Astrocyte (in vitro differentiated cells and primary cell): Measurements from ENCODE around the gene THADA. TPM values are rescaled to one million over a fixed set of nuclear protein-coding genes. Genes with fewer than 3 reads are reported as not detected.

Source experiments
- DNase-seq: peaks from one replicate; pipeline ENCODE4 v3.0.0-alpha.2; 2010; ENCODE audit warnings: low read depth
- FAIRE-seq: peaks from 2 replicates; lab custom pipeline; 2011; peaks lifted over from hg19 to GRCh38; lab: Jason Lieb, UNC
- H2AFZ ChIP-seq: 2 replicates; pipeline ENCODE4 v1.6.0; 2012; ENCODE audit warnings: low read depth, low read length, inconsistent platforms
- H3K27ac ChIP-seq: 2 replicates; pipeline ENCODE4 v1.5.1; 2011; ENCODE audit warnings: low read depth, low read length, inconsistent platforms
- H3K27me3 ChIP-seq: 2 replicates; pipeline ENCODE4 v1.6.0; 2011; ENCODE audit warnings: low read length, inconsistent platforms; ENCODE audit not compliant: insufficient read depth
- H3K36me3 ChIP-seq: 2 replicates; pipeline ENCODE4 v1.5.1; 2011; ENCODE audit warnings: low read length, inconsistent platforms; ENCODE audit not compliant: insufficient read depth
- H3K4me1 ChIP-seq: 2 replicates; pipeline ENCODE4 v1.5.1; 2011; ENCODE audit warnings: low read length, inconsistent platforms; ENCODE audit not compliant: insufficient read depth
- H3K4me2 ChIP-seq: 2 replicates; pipeline ENCODE4 v1.6.0; 2012; ENCODE audit warnings: low read length, inconsistent platforms
- H3K4me3 ChIP-seq: 2 replicates; pipeline ENCODE4 v1.5.1; 2011; ENCODE audit warnings: low read depth, mild to moderate bottlenecking, low read length, inconsistent platforms; ENCODE audit not compliant: insufficient read depth
- H3K79me2 ChIP-seq: 2 replicates; pipeline ENCODE4 v1.6.0; 2012; ENCODE audit warnings: mild to moderate bottlenecking, low read length, inconsistent platforms; ENCODE audit not compliant: insufficient read depth
- H3K9ac ChIP-seq: 2 replicates; pipeline ENCODE4 v1.6.0; 2012; ENCODE audit warnings: mild to moderate bottlenecking, low read length, inconsistent platforms
- H3K9me3 ChIP-seq: 2 replicates; pipeline ENCODE4 v1.5.1; 2012; ENCODE audit warnings: low read depth, mild to moderate bottlenecking, low read length, inconsistent platforms; ENCODE audit not compliant: insufficient read depth
- H4K20me1 ChIP-seq: 2 replicates; pipeline ENCODE4 v1.6.0; 2012; ENCODE audit warnings: low read length, inconsistent platforms; ENCODE audit not compliant: insufficient read depth
- H3K27ac Mint-ChIP-seq: one replicate; pipeline ENCODE4 v1.8.0; 2021; ENCODE audit warnings: mild to moderate bottlenecking, mixed read lengths; ENCODE audit not compliant: unreplicated experiment
- H3K27me3 Mint-ChIP-seq: one replicate; pipeline ENCODE4 v1.8.0; 2021; ENCODE audit warnings: low read depth, mixed read lengths; ENCODE audit not compliant: unreplicated experiment
- H3K36me3 Mint-ChIP-seq: one replicate; pipeline ENCODE4 v1.8.0; 2021; ENCODE audit warnings: low read depth, mixed read lengths; ENCODE audit not compliant: unreplicated experiment
- H3K4me1 Mint-ChIP-seq: one replicate; pipeline ENCODE4 v1.8.0; 2021; ENCODE audit warnings: low read depth, mixed read lengths; ENCODE audit not compliant: unreplicated experiment
- H3K4me3 Mint-ChIP-seq: one replicate; pipeline ENCODE4 v1.8.0; 2021; ENCODE audit warnings: mild to moderate bottlenecking, moderate library complexity, mixed read lengths; ENCODE audit not compliant: unreplicated experiment
- H3K9me3 Mint-ChIP-seq: one replicate; pipeline ENCODE4 v1.8.0; 2021; ENCODE audit warnings: mild to moderate bottlenecking, mixed read lengths; ENCODE audit not compliant: unreplicated experiment
- CTCF ChIP-seq: IDR thresholded peaks from 2 replicates; pipeline ENCODE4 v1.5.1; 2011; ENCODE audit warnings: low read depth, mild to moderate bottlenecking, inconsistent platforms, low read length, moderate library complexity; ENCODE audit not compliant: insufficient read depth
- EZH2 ChIP-seq: IDR thresholded peaks from 2 replicates; pipeline ENCODE4 v1.6.1; 2012; ENCODE audit warnings: mild to moderate bottlenecking, low read length, inconsistent platforms; ENCODE audit not compliant: insufficient read depth
- total RNA-seq: library from RNA; stranded (reverse); gene quantifications from 2 replicates; pipeline ENCODE4 v1.2.1, GENCODE V29; 2021

The THADA gene
- total RNA-seq, 1 donor from 2014 or later: 16.2 TPM

GRCh38 chr2:43196768-43197587, 398.9 kb downstream of the THADA start:
- Histone ChIP-seq H3K4me2 (no peak overlapping the region), H3K27me3 (no peaks in the 10 kb centered on the region), H4K20me1 (no peaks in the 10 kb centered on the region), H3K4me3 (no peak overlapping the region), H3K4me1 (peaks cover 6% of the 10 kb centered on the region), H2AFZ (no peak overlapping the region), H3K79me2 (no peaks in the 10 kb centered on the region), H3K9ac (no peak overlapping the region), H3K9me3 (no peaks in the 10 kb centered on the region), H3K27ac (no peak overlapping the region), H3K36me3 (no peaks in the 10 kb centered on the region)
- peaks cover 1% of the 10 kb centered on the region for H3K9me3 Mint-ChIP-seq
- no peaks in the 10 kb centered on the region for H3K36me3 Mint-ChIP-seq
- H3K27me3 Mint-ChIP-seq: peaks cover 6% of the 10 kb centered on the region
- H3K4me3 Mint-ChIP-seq: no peak overlapping the region
- DNase-seq (no peak), FAIRE-seq (no peak)
- H3K4me1 Mint-ChIP-seq: peaks cover 21% of the 10 kb centered on the region
- no peak for TF ChIP-seq EZH2
- peak overlapping the region; percentile 20 for H3K27ac Mint-ChIP-seq

GRCh38 chr2:43194121-43194869, 401.5 kb downstream of the THADA start:
- Mint-ChIP-seq H3K36me3 (no peaks in the 10 kb centered on the region), H3K27ac (no peak overlapping the region), H3K4me1 (peaks cover 18% of the 10 kb centered on the region), H3K9me3 (peaks cover 1% of the 10 kb centered on the region), H3K27me3 (peaks cover 9% of the 10 kb centered on the region), H3K4me3 (no peak overlapping the region)
- Histone ChIP-seq H3K27me3 (no peaks in the 10 kb centered on the region), H3K4me3 (no peak overlapping the region), H3K79me2 (no peaks in the 10 kb centered on the region), H3K36me3 (no peaks in the 10 kb centered on the region), H3K27ac (no peak overlapping the region), H2AFZ (no peak overlapping the region), H3K4me1 (no peaks in the 10 kb centered on the region), H3K9ac (no peak overlapping the region), H3K9me3 (no peaks in the 10 kb centered on the region), H4K20me1 (no peaks in the 10 kb centered on the region), H3K4me2 (no peak overlapping the region)
- TF ChIP-seq EZH2 (no peak), CTCF (no peak)
- FAIRE-seq: no peak
- no peak for DNase-seq

- Histone ChIP-seq H3K79me2 (no peaks in the 10 kb centered on the region), H3K4me1 (no peaks in the 10 kb centered on the region), H4K20me1 (no peaks in the 10 kb centered on the region), H3K4me2 (no peak overlapping the region), H3K36me3 (no peaks in the 10 kb centered on the region), H3K27me3 (no peaks in the 10 kb centered on the region), H3K4me3 (no peak overlapping the region), H3K9ac (no peak overlapping the region), H3K9me3 (no peaks in the 10 kb centered on the region), H2AFZ (no peak overlapping the region), H3K27ac (no peak overlapping the region)
- H3K4me1 Mint-ChIP-seq: peaks cover 18% of the 10 kb centered on the region
- DNase-seq (no peak), FAIRE-seq (no peak)
- peaks cover 12% of the 10 kb centered on the region for H3K27me3 Mint-ChIP-seq
- peaks cover 1% of the 10 kb centered on the region for H3K9me3 Mint-ChIP-seq
- H3K4me3 Mint-ChIP-seq: no peak overlapping the region
- H3K27ac Mint-ChIP-seq: no peak overlapping the region
- TF ChIP-seq CTCF (no peak), EZH2 (no peak)
- no peaks in the 10 kb centered on the region for H3K36me3 Mint-ChIP-seq
Observed at GRCh38 chr2:43193652-43194120, 402.2 kb downstream of the THADA start.
